ENCODE results near the gene TUBB2A. TPM values are rescaled to one million over a fixed set of nuclear protein-coding genes. Genes with fewer than 3 reads are reported as not detected.
"Not testable (repeated sequence)": the region's sequence is repeated elsewhere in the genome, so short reads cannot be mapped to it uniquely, and the experiment has no call there.

The TUBB2A gene
- total RNA-seq, 1 experiment from 2014 or later: 169 TPM

DNA sequence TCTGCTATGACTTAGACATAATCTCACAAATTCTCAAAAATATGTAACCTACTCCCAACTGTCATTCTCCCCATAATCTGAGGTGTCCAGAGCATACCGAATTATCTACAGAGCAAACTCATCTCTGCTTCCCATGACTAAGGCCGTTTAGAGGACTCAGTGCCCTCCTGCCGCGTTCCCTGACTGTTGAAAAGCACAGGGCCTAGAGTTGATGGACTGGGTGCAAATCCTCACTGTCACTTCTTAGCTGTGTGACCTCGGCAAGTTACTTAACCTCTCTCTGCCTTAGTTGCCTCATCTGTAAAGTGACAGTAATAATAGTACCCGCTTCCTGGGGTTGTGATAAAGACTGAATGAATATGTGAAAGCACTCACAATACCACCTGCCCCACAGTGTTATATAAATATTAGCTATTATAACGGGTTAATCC lies 4.7 kb upstream of the TUBB2A start:
- peak; percentile 50 for DNase-seq (ENCODE audit: low spot score)
- in situ Hi-C loops (cut with HindIII; ENCODE audit: low sequenced_read_pairs): no loop called here

DNA sequence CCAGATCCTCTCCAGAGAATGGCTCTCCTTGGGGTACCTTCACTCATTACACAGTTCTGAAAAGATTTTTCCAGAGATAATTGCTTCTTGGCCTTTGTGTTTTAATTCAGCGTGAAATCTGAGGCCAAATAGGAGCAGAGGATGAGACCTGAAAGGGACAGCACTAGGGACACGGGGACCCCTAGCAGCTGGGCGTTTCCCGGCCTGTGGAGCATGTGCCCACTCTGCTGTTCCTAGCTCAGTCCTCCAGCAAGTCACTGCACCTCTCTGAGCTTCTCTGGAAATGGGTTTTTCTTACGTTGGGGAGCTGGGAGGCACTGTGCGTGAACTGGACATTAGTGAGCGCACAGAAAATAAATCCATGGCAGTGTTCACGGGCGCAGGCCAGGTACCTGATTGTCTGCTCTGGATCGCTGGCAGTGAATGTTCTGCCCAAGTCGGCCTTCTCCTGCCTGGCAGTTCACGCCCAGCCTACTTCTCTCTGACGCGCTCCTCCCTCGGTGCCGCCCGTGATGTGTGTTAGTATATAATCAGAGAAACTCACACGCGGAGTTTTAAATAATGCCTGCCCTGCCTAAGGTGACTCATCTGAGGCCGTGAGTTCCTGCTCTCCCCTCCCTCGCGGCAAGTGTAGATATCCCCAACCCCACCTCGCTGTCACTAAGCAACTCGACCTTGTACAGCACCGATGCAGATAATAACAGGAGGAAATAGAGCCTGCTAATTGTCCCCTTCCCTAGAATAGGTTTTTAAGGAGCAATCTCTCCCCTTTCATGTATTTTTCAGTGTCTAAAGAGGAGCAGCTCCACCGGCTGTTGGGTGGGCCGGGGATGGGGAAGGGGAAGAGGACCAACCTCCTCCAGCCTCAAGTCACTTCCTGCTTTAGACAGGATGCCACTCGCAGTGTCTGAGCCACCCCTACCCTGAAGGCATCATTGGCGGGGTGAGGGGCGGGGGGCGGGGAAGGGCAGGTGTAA lies 2.7 kb upstream of the TUBB2A start:
- in situ Hi-C loops (cut with HindIII; ENCODE audit: low sequenced_read_pairs): no loop called here
- no peak for DNase-seq (ENCODE audit: low spot score)

DNA sequence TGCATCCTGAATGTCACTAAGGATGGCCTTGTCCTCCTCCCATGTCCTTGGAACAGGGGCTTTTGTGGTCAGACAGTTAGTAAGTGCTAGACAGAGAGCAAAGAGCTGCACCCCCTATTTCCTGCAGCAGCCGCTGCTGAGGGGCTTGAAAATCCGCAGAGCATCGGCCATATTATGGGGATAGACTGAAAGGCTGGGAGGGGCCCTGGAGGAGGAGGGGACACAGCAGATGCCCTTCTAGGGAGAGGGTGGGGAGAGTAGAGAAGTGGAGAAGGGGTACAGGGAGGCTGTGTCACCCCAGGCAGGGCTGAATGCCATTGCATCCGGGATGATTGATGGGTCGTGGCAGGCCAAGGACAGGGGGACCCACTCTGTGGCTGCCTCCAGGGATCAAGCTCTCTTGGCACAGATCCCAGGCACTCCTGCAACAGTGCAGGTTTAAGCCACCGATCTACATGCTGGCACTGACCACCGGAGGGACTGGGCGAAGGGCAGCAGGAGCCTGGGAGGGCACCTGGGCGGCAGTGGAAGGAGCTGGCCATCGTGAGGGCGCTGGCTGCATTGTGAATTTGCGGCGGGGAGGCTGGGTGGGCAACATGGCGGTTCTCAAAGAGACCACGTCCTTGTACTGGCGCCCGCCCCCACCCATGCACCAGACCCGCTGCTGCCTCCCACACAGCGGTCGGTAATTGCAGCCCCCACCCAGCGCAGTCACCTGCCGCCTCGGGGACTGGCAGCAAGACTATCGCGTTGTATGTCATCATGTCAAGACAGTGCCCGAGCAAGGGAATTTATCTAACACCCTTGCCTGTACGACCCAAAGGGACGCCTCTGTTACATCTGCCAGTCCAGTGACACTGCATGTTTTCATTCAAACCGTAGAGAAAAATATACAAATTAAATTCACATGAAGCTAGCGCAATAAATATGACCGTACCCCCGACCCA lies 887 bp downstream of the TUBB2A start:
- DNase-seq (ENCODE audit: low spot score): peak; percentile 57
- in situ Hi-C loops (cut with HindIII; ENCODE audit: low sequenced_read_pairs): not testable (repeated sequence)

DNA sequence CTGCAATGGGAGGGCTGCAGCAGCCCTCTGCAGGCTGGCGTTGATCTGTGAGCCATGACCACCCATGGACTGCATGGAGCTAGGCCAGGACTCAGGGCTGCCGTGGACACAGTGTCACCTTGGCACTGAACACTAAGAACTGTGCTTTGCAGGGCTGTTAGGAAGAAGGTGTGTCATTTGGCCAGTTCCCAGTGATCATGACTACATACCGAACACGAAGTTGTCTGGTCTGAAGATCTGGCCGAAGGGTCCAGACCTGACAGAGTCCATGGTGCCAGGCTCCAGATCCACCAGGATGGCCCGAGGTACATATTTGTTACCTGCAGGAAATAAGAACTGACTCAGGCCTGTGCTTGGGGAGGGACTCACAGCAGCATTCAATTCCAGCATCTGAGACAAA lies 1.9 kb downstream of the TUBB2A start:
- in situ Hi-C loops (cut with HindIII; ENCODE audit: low sequenced_read_pairs): not testable (repeated sequence)

DNA sequence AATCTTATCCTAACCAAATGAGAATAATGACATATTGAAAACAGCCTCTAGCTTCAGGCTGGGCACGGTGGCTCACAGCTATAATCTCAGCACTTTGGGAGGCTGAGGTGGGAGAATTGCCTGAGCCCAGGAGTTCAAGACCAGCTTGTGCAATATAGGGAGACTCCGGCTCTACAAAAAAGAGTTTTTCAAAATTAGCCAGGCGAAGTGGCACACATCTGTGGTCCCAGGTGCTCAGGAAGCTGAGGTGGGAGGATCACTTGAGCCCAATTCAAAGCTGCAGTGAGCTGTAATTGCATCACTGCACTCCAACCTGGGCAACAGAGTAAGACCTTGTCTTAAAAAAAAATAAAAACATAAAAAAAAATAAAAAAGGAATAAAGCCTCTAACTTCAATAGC lies 4.7 kb downstream of the TUBB2A start:
- in situ Hi-C loops (cut with HindIII; ENCODE audit: low sequenced_read_pairs): no loop called here
- DNase-seq (ENCODE audit: low spot score): no peak

More for the DNA sequence above, 1.9 kb downstream of the TUBB2A start:
- DNase-seq (ENCODE audit: low spot score): peak; percentile 84

DNA sequence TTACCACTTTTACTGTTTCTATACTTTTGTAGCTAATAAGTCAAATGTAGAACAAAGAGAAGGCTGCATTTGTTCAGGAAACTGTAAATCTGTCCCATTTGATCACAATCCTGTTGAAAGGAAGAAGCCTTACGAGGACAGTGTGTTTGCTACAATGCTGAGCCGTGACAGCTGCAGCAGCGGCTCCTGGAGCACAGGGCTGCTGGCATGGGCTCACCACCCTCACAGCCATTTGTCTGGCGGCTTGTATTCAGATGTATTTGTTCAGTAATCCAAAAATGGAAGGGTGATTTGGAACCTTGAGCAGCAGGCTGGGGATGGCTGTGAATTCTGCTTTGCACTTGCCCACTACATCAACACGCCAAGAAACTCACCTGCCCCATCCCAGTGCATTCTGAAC lies 5.7 kb downstream of the TUBB2A start:
- DNase-seq (ENCODE audit: low spot score): no peak
- in situ Hi-C loops (cut with HindIII; ENCODE audit: low sequenced_read_pairs): no loop called here

DNA sequence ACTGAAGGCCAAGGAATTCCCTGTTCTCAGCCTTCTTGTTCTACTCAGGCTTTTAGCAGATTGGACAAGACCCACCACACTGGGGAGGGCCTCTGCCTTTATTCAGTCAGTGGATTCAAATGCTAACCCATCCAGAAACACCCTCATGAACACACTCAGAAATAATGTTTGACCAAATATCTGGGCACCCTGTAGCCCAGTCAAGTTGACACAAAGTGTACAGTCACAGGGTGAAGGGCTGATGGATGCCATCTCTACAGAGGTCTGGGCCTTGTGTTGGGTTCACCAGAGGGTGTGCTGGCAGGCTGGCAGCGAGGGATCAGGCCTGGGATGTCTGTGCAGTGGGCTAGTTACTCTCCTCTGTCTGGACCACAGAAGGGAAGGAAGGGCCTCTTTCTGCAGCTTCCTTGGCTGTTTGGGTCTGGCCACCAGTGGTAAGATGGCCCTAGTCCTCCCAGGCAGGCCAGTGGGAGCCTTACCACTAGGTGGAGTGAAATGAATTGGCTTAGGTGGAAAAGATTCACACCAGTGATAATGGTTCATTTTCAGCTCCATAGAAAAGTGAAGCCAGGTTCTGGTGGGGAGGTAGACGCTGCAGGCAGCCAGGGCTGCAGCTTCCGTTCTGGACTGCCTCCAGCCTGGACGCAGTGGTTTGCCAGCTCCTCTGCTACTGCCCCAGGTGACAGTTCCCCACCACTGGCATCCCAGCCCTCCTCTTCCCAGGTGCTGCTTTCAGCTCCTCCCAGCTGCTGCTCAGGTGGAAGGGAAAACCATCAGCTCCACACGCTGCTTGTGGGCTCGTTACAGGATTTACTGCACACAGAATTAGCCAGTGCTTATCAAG lies 9.2 kb downstream of the TUBB2A start:
- in situ Hi-C loops (cut with HindIII; ENCODE audit: low sequenced_read_pairs): no loop called here
- DNase-seq (ENCODE audit: low spot score): no peak

DNA sequence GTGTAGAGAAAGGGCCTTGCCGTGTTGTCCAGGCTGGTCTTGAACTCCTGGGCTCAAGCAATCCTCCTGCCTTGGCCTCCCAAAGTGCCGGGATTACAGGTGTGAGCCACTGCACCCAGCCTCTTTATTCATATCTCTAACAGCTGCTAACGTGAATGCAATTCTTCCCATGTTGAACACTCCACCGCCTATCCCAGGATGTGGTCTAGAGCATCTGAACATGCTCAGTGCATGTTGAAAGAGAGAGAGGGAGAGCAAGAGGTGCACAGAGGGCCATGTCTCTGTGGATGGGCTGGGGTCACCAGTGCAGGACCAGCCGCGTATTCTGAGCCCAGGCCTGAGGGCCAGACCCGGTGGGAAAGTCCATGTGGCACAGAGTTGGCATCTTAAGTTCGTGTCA lies 12.8 kb downstream of the TUBB2A start:
- in situ Hi-C loops (cut with HindIII; ENCODE audit: low sequenced_read_pairs): no loop called here
- DNase-seq (ENCODE audit: low spot score): no peak

DNA sequence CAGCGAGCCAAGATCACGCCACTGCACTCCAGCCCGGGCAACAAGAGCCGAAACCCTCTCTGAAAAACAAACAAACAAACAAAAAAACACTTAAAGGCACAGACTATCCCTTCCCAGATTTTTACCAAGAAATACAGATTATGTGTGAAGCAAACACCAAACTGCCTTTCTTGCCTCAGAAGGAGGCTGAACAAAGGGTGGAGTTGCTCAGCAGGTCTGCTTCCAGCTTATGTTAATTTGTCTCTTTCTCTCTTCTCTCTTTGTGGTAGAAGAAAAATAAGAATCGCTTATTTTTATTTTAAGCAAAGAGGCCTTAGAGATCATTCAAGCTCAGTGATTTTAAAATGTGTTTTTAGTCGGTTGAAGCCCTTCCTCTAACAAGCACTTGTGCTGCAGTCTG lies 14.2 kb downstream of the TUBB2A start:
- no peak for DNase-seq (ENCODE audit: low spot score)
- in situ Hi-C loops (cut with HindIII; ENCODE audit: low sequenced_read_pairs): no loop called here

DNA sequence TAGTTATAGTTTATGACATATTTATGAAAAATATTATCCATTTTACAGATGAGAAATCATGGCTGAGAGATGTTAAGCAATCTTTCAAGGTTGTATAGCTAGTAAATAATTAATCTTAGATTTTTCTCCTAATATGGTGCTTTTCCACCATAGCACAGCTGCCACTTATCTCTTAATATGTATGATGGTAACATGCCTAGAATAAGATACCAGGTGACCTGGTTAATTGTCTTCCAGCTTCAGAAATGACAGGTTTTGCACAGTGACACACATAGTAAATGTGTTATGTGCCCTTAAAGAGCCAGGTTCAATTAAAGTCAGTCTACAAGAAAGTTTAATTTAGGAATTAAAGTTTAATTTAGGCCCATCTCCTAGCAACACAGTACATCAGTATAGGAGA lies 14.8 kb downstream of the TUBB2A start:
- DNase-seq (ENCODE audit: low spot score): no peak
- in situ Hi-C loops (cut with HindIII; ENCODE audit: low sequenced_read_pairs): no loop called here

DNA sequence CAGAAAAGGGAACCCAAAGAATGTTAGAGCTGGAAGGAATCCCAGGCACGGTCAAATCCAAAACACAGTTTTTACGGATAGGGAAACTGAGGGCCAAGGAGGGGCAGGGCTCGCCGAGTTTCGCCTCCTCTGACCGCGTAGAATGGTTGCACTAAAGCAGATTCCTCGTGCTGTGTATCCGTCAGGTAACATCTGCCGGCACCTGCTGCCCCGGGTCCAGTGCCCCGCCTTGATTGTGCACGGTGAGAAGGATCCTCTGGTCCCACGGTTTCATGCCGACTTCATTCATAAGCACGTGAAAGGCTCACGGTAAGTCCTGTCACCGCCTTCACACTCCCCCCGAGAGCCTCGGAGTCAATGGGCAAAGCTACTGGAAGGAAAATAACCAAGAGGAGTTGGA lies 17.1 kb downstream of the TUBB2A start:
- in situ Hi-C loops (cut with HindIII; ENCODE audit: low sequenced_read_pairs): no loop called here
- DNase-seq (ENCODE audit: low spot score): no peak

DNA sequence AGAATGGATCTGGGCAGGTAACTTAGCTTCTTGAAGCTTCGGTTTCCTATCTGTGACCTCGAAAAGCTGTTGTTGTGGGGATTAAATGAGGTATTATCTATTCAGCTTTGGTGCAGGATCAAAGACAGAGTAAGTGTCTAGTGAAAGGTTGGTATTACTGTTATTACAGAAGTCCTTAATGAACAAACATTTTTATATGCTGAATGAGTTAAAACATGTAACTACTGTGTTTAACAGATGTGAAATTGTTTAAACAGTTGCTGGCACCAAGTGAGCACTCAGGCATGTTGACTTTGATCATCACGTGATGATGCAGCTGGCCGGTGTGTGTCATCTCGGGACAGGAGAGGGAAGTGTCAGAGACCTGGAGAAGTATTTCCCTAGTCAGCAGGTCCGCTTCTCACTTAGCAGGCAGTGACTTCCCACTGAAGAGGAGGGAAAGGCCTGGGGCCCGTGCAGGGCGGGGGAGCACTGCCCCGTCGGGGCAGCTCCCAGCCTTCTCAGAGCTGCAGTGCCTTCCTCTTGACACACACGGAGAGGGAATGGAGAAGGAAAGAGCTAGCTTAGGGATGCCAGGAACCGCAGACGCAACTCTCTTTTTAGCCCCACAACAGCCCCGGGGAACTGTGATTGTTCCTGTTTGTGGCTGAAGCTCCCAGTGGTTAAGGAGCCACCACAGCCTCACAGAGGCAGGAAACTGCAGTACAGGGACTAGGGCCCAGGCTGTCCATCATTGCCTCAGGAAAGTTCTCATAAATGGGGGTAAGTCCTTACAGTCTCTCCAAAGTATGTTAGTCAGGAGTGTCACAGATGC lies 18.0 kb downstream of the TUBB2A start:
- in situ Hi-C loops (cut with HindIII; ENCODE audit: low sequenced_read_pairs): no loop called here
- DNase-seq (ENCODE audit: low spot score): no peak

DNA sequence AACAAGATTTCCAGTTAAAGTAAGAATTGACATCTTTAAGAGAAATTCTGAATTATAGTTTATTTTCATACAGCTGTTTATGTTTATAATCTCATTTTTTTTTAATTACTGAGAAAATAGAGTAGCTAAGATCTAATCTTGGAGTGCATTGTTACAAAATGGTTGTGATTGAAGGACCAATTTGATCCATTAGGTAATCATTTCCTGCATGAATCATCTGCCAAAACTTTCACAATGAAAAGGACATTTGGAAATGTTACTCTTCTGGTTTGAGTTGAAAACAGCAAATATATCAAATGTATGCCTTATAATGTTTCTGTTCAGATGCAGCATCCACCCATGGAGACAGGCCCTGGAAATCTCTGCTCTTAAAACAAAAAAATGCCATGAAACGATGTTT lies 19.0 kb downstream of the TUBB2A start:
- in situ Hi-C loops (cut with HindIII; ENCODE audit: low sequenced_read_pairs): no loop called here
- DNase-seq (ENCODE audit: low spot score): no peak

DNA sequence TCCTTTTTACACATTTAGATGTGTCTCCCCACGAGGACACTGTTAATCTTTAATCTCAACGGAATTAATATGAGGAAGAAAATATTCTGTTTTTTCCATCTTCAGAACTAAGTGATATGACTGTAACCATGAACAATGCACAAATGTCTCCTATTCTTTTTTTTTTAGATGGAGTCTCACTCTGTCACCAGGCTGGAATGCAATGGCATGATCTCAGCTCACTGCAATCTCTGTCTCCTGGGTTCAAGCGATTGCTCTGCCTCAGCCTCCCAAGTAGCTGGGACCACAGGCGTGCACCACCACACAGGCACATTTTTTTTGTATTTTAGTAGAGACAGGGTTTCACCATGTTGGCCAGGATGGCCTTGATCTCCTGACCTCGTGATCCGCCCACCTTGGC lies 19.5 kb downstream of the TUBB2A start:
- in situ Hi-C loops (cut with HindIII; ENCODE audit: low sequenced_read_pairs): not testable (repeated sequence)

DNA sequence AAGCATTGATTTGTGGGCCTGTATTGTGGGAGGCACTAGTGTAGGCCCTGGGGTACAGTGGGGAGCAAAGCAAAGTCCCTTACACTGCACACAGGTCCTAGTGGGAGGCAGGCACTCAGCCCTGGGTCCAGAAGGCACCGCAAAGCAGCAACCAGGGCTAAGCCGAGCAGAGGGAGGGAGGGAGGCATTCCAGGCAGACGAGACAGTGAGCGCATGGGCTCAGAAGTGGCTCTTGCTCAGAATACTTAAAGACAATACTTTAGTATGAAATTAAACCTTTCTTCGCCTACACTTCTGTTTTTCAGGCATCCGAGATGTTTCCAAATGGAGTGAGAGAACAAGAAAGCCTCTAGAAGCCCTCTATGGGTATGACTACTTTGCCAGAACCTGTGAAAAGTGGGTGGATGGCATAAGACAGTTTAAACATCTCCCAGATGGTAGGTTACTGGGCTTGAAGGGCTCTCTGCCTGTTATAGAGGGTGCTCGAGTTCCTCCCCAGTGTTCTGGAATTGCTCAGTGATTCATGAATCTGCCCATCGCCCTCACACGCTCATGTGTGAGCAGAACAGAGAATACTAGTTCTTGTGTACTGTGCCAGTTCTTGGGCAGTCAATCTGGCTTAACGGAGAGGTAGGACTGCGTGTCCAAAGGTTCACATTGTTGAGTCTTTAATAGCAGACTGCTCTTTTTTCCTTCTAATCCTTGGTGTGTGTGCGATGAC lies 20.1 kb downstream of the TUBB2A start:
- in situ Hi-C loops (cut with HindIII; ENCODE audit: low sequenced_read_pairs): no loop called here
- DNase-seq (ENCODE audit: low spot score): no peak

More for the DNA sequence above, 19.5 kb downstream of the TUBB2A start:
- DNase-seq (ENCODE audit: low spot score): not testable (repeated sequence)

DNA sequence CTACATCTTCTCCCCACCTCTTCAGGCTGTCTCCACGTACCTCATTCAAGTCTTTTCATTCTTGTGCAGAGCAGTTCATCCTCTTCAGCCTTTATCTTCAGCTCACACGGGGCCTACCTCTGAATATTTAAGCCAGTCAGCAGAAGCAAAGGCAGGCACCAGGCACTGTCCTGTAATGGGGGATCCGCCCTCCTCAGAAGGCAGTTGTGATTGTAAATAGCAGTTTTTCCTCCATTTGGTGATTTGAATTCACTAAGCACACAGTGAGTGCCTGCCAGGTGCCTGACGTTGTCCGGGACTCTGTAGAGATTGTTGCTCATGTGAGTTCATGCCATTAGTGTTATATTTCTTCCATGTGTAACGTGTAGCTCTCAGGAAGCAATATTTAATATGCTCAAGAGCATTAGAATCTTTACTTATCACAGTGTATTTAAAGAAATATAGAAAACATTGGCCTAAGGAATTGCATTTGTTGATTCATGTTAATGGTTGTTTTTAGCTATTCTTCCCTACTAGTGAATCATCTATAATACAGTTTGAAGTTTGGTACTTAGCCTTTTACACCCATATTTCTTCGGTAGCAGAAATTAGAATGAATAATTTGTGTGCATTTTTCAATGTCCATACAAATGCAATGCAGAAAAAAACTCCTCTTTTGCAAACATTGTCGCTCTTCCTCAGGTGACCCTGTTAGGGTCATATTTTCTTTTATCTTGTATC lies 20.9 kb downstream of the TUBB2A start:
- no peak for DNase-seq (ENCODE audit: low spot score)
- in situ Hi-C loops (cut with HindIII; ENCODE audit: low sequenced_read_pairs): no loop called here

DNA sequence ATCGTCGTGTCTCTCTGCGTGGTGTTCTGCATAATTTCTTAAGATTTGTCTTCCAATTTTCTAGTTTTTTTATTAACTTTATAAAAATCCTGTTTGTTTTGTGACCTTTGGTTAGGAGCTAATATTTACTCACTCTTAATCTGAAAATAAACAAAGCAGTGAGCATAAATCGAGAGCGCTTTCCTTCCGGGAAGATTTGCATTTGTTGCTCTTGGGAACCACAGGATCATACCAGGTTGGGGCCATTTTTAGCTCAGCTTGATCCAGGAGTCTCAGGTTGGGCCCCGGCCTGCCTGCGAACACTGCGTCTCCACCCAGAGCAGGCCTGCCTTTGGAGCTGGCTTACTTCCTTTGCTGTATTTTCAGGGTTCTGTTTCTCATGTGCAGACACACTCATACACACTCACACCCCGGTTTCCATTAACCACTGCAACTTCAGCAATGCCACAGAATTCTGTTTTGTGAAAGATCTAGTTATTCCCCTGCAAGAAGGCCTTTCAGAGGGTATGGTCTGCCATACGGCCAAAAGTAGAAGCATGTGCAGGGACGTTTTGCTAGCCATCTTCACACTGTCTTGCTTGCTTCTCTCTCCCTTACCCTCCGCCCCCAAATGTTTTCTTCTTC lies 21.6 kb downstream of the TUBB2A start:
- in situ Hi-C loops (cut with HindIII; ENCODE audit: low sequenced_read_pairs): no loop called here
- no peak for DNase-seq (ENCODE audit: low spot score)

All from G401 (cell line).